LNCAP (cell line): ENCODE measurements around the gene MCFD2.

Experiments used
- CTCF ChIP-seq: fragments of 450-650 bp; IDR thresholded peaks from 2 replicates; pipeline ENCODE4 v1.5.1; 2017; ENCODE audit warnings: mild to moderate bottlenecking

The MCFD2 gene

GRCh38 chr2:46872902-46873603, 42.6 kb downstream of the MCFD2 start:
- TF ChIP-seq CTCF: no peak

GRCh38 chr2:46871976-46872381, 43.6 kb downstream of the MCFD2 start:
- no peak for TF ChIP-seq CTCF

- no peak for TF ChIP-seq CTCF
These were observed 45.4 kb downstream of the MCFD2 start for GRCh38 chr2:46870051-46870839.

GRCh38 chr2:46869621-46870020, 46.0 kb downstream of the MCFD2 start:
- no peak for TF ChIP-seq CTCF

- TF ChIP-seq CTCF: no peak
These were observed 48.8 kb downstream of the MCFD2 start for GRCh38 chr2:46866770-46867246.

- TF ChIP-seq CTCF: no peak
These were observed 50.2 kb downstream of the MCFD2 start for GRCh38 chr2:46865181-46865970.

- TF ChIP-seq CTCF: no peak
These were observed 51.7 kb downstream of the MCFD2 start for GRCh38 chr2:46863882-46864281.
